ENCODE results near the gene LILRB4. TPM values are rescaled to one million over a fixed set of nuclear protein-coding genes. Genes with fewer than 3 reads are reported as not detected.

Gene LILRB4
- total and polyA plus RNA-seq, 2 of the 4 experiments (the other 2 are of a cell fraction), result not detected

DNA sequence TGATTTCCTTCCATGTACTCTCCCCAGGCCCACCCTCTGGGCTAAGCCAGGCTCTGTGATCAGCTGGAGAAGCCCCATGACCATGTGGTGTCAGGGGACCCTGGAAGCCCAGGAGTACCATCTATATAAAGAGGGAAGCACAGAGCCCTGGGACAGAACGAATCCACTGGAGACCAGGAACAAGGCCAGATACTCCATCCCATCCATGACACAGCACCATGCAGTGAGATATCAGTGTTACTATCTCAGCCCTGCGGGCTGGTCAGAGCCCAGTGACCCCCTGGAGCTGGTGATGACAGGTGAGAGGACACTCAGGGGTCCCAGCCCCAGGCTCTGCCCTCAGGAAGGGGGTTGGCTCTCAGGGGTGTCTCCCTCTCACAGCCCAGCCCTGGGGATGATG lies 34.0 kb downstream of the LILRB4 start:
- Histone ChIP-seq H3K4ac (ENCODE audit: low read depth, low read length) (no peak overlapping the region), H3K9ac (ENCODE audit: low read depth, low read length) (no peak overlapping the region), H3K79me1 (ENCODE audit: low read depth in 1 of 2, low read length in 2 of 2) (no peaks in the 10 kb centered on the region), H4K8ac (ENCODE audit: low read depth in 2 of 2, low read length in 2 of 2) (no peak overlapping the region), H3K27ac (ENCODE audit: insufficient read depth, low read length) (no peak overlapping the region), H2BK120ac (ENCODE audit: low read depth, low read length) (no peak overlapping the region), H2BK5ac (ENCODE audit: low read depth, low read length, poor library complexity, severe bottlenecking) (no peak overlapping the region), H4K91ac (ENCODE audit: insufficient read depth, low read depth, low read length) (no peak overlapping the region), H3K4me1 (ENCODE audit: control insufficient read depth, insufficient read depth, low read length) (no peaks in the 10 kb centered on the region), H4K5ac (ENCODE audit: low read depth, low read length) (no peak overlapping the region), H3K9me1 (ENCODE audit: insufficient read depth, low read length) (no peaks in the 10 kb centered on the region), H2AK5ac (ENCODE audit: low read depth, low read length) (no peak overlapping the region), H3K4me2 (ENCODE audit: low read depth, low read length) (no peak overlapping the region), H3K23ac (ENCODE audit: low read depth, low read length) (no peak overlapping the region), H2AFZ (replicated peaks; ENCODE audit: low read length, poor library complexity) (no peak overlapping the region), H3K56ac (ENCODE audit: extremely low read depth, insufficient read depth, low read length) (no peak overlapping the region), H3K9me3 (ENCODE audit: control insufficient read depth, insufficient read depth, low read length) (peaks cover 38% of the 10 kb centered on the region), H4K20me1 (ENCODE audit: insufficient read depth, low read length) (no peaks in the 10 kb centered on the region), H3K18ac (ENCODE audit: low read depth, low read length) (no peak overlapping the region), H2AK9ac (replicated peaks; ENCODE audit: low read depth, low read length, poor library complexity) (no peak overlapping the region), H2BK20ac (ENCODE audit: low read depth, low read length) (no peak overlapping the region), H3K14ac (replicated peaks; ENCODE audit: low read depth, low read length) (no peak overlapping the region), H3K4me3 (ENCODE audit: insufficient read depth, low read depth, low read length) (no peak overlapping the region), H2BK15ac (ENCODE audit: low read depth, low read length) (no peak overlapping the region), H3K36me3 (ENCODE audit: control insufficient read depth, insufficient read depth, low read length) (no peaks in the 10 kb centered on the region), H3K27me3 (ENCODE audit: control insufficient read depth, insufficient read depth, low read length) (no peaks in the 10 kb centered on the region)
- dilution Hi-C loops (cut with HindIII; ENCODE audit: low sequenced_read_pairs, unreplicated experiment), result no loop called here
- no CpG with 5 or more reads among the region's 2 CpGs for WGBS, 2 experiments (ENCODE audit: extremely low coverage in 2 of 2, insufficient read length in 1 of 2)
- no TSS peak for BruUV-seq (replicated peaks)
- POLR2A ChIA-PET (ENCODE audit: unreplicated experiment), result no interaction called here
- ATAC-seq (ENCODE audit: low read depth), result no peak
- in situ Hi-C loops (cut with MboI; ENCODE audit: low sequenced_read_pairs), result no loop called here
- intact Hi-C loops (cut with micrococcal nuclease), result no loop called here
- DNase-seq, result no peak
- no peak for TF ChIP-seq FOS (IDR thresholded peaks at IDR 0.05; ENCODE audit: low read depth, low read length)
- no peak for TF ChIP-seq USF2 (IDR thresholded peaks at IDR 0.05; ENCODE audit: low read depth, low read length)
- no peak for TF ChIP-seq MAFK (IDR thresholded peaks at IDR 0.05; ENCODE audit: low read depth, low read length)
- TF ChIP-seq NFE2L2 (IDR thresholded peaks at IDR 0.05; ENCODE audit: low read depth, low read length), result no peak
- no peak for TF ChIP-seq SMC3 (IDR thresholded peaks at IDR 0.05; ENCODE audit: low read depth, low read length)
- no peak for TF ChIP-seq RFX5 (IDR thresholded peaks at IDR 0.05; ENCODE audit: low read depth, low read length)
- TF ChIP-seq CHD1 (IDR thresholded peaks at IDR 0.05; ENCODE audit: low read depth, low read length), result no peak
- no peak for TF ChIP-seq RAD21 (IDR thresholded peaks at IDR 0.05; ENCODE audit: low read length)
- TF ChIP-seq POLR2A (IDR thresholded peaks at IDR 0.05; ENCODE audit: low read depth, low read length), result no peak
- TF ChIP-seq, protein P1, sequence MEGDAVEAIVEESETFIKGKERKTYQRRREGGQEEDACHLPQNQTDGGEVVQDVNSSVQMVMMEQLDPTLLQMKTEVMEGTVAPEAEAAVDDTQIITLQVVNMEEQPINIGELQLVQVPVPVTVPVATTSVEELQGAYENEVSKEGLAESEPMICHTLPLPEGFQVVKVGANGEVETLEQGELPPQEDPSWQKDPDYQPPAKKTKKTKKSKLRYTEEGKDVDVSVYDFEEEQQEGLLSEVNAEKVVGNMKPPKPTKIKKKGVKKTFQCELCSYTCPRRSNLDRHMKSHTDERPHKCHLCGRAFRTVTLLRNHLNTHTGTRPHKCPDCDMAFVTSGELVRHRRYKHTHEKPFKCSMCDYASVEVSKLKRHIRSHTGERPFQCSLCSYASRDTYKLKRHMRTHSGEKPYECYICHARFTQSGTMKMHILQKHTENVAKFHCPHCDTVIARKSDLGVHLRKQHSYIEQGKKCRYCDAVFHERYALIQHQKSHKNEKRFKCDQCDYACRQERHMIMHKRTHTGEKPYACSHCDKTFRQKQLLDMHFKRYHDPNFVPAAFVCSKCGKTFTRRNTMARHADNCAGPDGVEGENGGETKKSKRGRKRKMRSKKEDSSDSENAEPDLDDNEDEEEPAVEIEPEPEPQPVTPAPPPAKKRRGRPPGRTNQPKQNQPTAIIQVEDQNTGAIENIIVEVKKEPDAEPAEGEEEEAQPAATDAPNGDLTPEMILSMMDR (conservative IDR thresholded peaks at IDR 0.05; ENCODE audit: low read depth, low read length), result no peak
- no peak for TF ChIP-seq BHLHE40 (IDR thresholded peaks at IDR 0.05; ENCODE audit: low read depth, low read length)
- TF ChIP-seq MAZ (IDR thresholded peaks at IDR 0.05; ENCODE audit: borderline replicate concordance, low read depth, low read length), result no peak
- TF ChIP-seq ELK1 (IDR thresholded peaks at IDR 0.05; ENCODE audit: borderline replicate concordance, low read depth, low read length), result no peak
- no peak for TF ChIP-seq RCOR1 (IDR thresholded peaks at IDR 0.05; ENCODE audit: insufficient replicate concordance, low read length)
- no peak for TF ChIP-seq CEBPB (IDR thresholded peaks at IDR 0.05; ENCODE audit: low read depth, low read length)
- CTCF ChIA-PET, result no interaction called here

All from IMR-90 (cell line).